Right lobe of liver (tissue), 6 donors: ENCODE data around the gene PRDM16. TPM values are rescaled to one million over a fixed set of nuclear protein-coding genes. Genes with fewer than 3 reads are reported as not detected.
"Not testable (repeated sequence)": the region's sequence is repeated elsewhere in the genome, so short reads cannot be mapped to it uniquely, and the experiment has no call there.

Experiments used
- ATAC-seq, 4 donors: fragments of 200-7000 bp; cut with Tn5 transposase; one replicate each; pipeline ENCODE4 v1.9.1; 2020; ENCODE audit warnings: mild to moderate bottlenecking in 4 of 4, moderate library complexity in 4 of 4
- DNase-seq, 3 donors: peaks; one replicate each; pipeline ENCODE4 v3.0.0-alpha.2; 2020
- H3K27ac ChIP-seq, 3 donors: fragments of 200-600 bp; one replicate each; pipeline ENCODE4 v1.8.0; 2022
- H3K27me3 ChIP-seq, 2 donors: fragments of 200-600 bp; one replicate each; pipeline ENCODE4 v1.8.0; 2022
- H3K36me3 ChIP-seq, 4 donors: fragments of 200-600 bp; sonication (generic) in 1 of 4; one replicate each; pipeline versions ENCODE4 v1.5.1 to v1.8.0; 2017 to 2022; ENCODE audit warnings: control low read depth in 1 of 4
- H3K4me1 ChIP-seq, 4 donors: fragments of 200-600 bp; sonication (generic) in 1 of 4; one replicate each; pipeline versions ENCODE4 v1.5.1 to v1.8.0; 2017 to 2022; ENCODE audit warnings: control low read depth in 1 of 4
- H3K4me3 ChIP-seq, 3 donors: fragments of 200-600 bp; one replicate each; pipeline ENCODE4 v1.8.0; 2022
- H3K9me3 ChIP-seq, 4 donors: fragments of 200-600 bp; sonication (generic) in 1 of 4; one replicate each; pipeline versions ENCODE4 v1.5.1 to v1.8.0; 2017 to 2022; ENCODE audit warnings: control low read depth in 1 of 4
- CTCF ChIP-seq, 4 donors: fragments of 200-600 bp in 3 of 4; fragments of 450-650 bp in 1 of 4; IDR thresholded peaks; one replicate each; pipeline versions ENCODE4 v1.5.1 to v1.8.0; 2016 to 2022; ENCODE audit warnings: antibody characterized with exemption in 4 of 4, mild to moderate bottlenecking in 2 of 4
- POLR2A ChIP-seq: fragments of 450-650 bp; IDR thresholded peaks from one replicate; pipeline ENCODE4 v1.6.1; 2017; ENCODE audit warnings: antibody characterized with exemption, mild to moderate bottlenecking
- WGBS: methylation state at CpG from one replicate; pipeline ENCODE4 v1.1.6; 2018; ENCODE audit warnings: low coverage, low lambda C conversion rate; ENCODE audit not compliant: insufficient coverage; ENCODE audit errors: missing lambda C conversion rate; 5-methylcytosine and 5-hydroxymethylcytosine counted together
- intact Hi-C, 2 donors: fragments of 100-400 bp; cut with DNase I; formaldehyde crosslinking; loops; one replicate each; pipeline versions ENCODE4 v1.11.2 to v1.14.1; 2022
- total RNA-seq, 6 experiments: library from RNA; depleted of rRNA in 2 of 6; stranded (reverse); fragments of >200 nt in 2 of 6; fragmentation: NEBNext Ultra II Directional in 3 of 6; extraction: Animal tissue kit (Norgen Biotek cat#: 25700) in 3 of 6; gene quantifications; one replicate each; pipeline versions ENCODE4 v1.1.0 to v1.2.4, GENCODE V29; 2016 to 2023
- donor health status: DM: no; HTN: yes; CAD: no.
- donor health status: DM: no; HTN: no; CAD: no.
- donor health status: DM: no; HTN: no; CAD: no.
- donor health status: DM: no; HTN: yes; CAD: no.
- donor health status: DM: no; HTN: yes; CAD: no.

PRDM16 gene
- total RNA-seq, 6 experiments from 2014 or later, result 0.06 to 0.75 (median 0.28) TPM

GRCh38 chr1:3161176-3161840 is 92.3 kb downstream of the PRDM16 start:
- Histone ChIP-seq H3K4me3 (no peak overlapping the region), H3K27ac (no peak overlapping the region), H3K9me3 (no peaks in the 10 kb centered on the region), H3K36me3 (no peaks in the 10 kb centered on the region), H3K27me3 (no peaks in the 10 kb centered on the region), H3K4me1 (no peaks in the 10 kb centered on the region)
- no peak for ATAC-seq
- WGBS, result 51% methylated on average over 13 of the region's 30 CpGs
- intact Hi-C loops, result no loop called here
- TF ChIP-seq POLR2A, result no peak
- no peak for TF ChIP-seq CTCF (IDR thresholded peaks at IDR 0.05)
- DNase-seq, result no peak

- Histone ChIP-seq H3K36me3 (no peaks in the 10 kb centered on the region), H3K27ac (no peak overlapping the region), H3K9me3 (no peaks in the 10 kb centered on the region), H3K27me3 (no peaks in the 10 kb centered on the region), H3K4me1 (no peaks in the 10 kb centered on the region), H3K4me3 (no peak overlapping the region)
- WGBS, result 83% methylated on average over 21 of the region's 27 CpGs
- no peak for ATAC-seq
- TF ChIP-seq CTCF (IDR thresholded peaks at IDR 0.05), result no peak
- no peak for TF ChIP-seq POLR2A
- DNase-seq, result no peak
- intact Hi-C loops, result no loop called here
Observed at GRCh38 chr1:3162322-3162882, 93.4 kb downstream of the PRDM16 start.

- ATAC-seq (no peak), DNase-seq (no peak)
- Histone ChIP-seq H3K36me3 (no peaks in the 10 kb centered on the region), H3K27me3 (no peaks in the 10 kb centered on the region), H3K27ac (no peak overlapping the region), H3K9me3 (no peaks in the 10 kb centered on the region), H3K4me1 (no peaks in the 10 kb centered on the region), H3K4me3 (no peak overlapping the region)
- WGBS, result 85% methylated on average over 2 of the region's 15 CpGs
- TF ChIP-seq POLR2A (no peak), CTCF (IDR thresholded peaks at IDR 0.05) (no peak)
- intact Hi-C loops, result no loop called here
Observed at GRCh38 chr1:3163356-3163755, 94.4 kb downstream of the PRDM16 start.

GRCh38 chr1:3164671-3165070 is 95.7 kb downstream of the PRDM16 start:
- Histone ChIP-seq H3K4me1 (no peaks in the 10 kb centered on the region), H3K9me3 (no peaks in the 10 kb centered on the region), H3K27ac (no peak overlapping the region), H3K4me3 (no peak overlapping the region), H3K36me3 (no peaks in the 10 kb centered on the region), H3K27me3 (no peaks in the 10 kb centered on the region)
- intact Hi-C loops, result no loop called here
- ATAC-seq (no peak), DNase-seq (no peak)
- 100% methylated on average over 2 of the region's 21 CpGs for WGBS
- TF ChIP-seq CTCF (IDR thresholded peaks at IDR 0.05) (no peak), POLR2A (no peak)

- not testable (repeated sequence) for ATAC-seq, H3K27ac ChIP-seq
- no CpG with 5 or more reads among the region's 1 CpG for WGBS
Observed at GRCh38 chr1:3165189-3165588, 96.2 kb downstream of the PRDM16 start.

More at GRCh38 chr1:3165189-3165588, 96.2 kb downstream of the PRDM16 start:
- H3K4me1 ChIP-seq, H3K4me3 ChIP-seq, DNase-seq, intact Hi-C loops, H3K9me3 ChIP-seq, H3K27me3 ChIP-seq, H3K36me3 ChIP-seq: not testable (repeated sequence)
